Measurements from ENCODE around the gene DLG2.

- TF ChIP-seq EZH2 (IDR thresholded peaks at IDR 0.05; ENCODE audit: borderline replicate concordance, low read length), result no peak
- no peak for TF ChIP-seq CTCF (conservative IDR thresholded peaks at IDR 0.05 in 1 of 2, IDR thresholded peaks at IDR 0.05 in 1 of 2; ENCODE audit: extremely low read depth in 1 of 2, insufficient read depth in 1 of 2, low read depth in 1 of 2, low read length in 2 of 2)
These were observed 1763.9 kb downstream of the DLG2 start for GRCh38 chr11:83863272-83863671.
